SJSA1 (cell line): Measurements from ENCODE around the gene C4orf50. TPM values are rescaled to one million over a fixed set of nuclear protein-coding genes. Genes with fewer than 3 reads are reported as not detected.

Experiments
- DNase-seq, 2 experiments: peaks; one replicate each; pipeline ENCODE4 v3.0.0-alpha.2; 2015 to 2020; ENCODE audit warnings: low spot score in 2 of 2, low read depth in 1 of 2
- H3K27ac ChIP-seq: fragments of 250-450 bp; sonication (Bioruptor Pico); 2 replicates; pipeline ENCODE4 v1.5.1; 2020; ENCODE audit warnings: mild to moderate bottlenecking, moderate library complexity
- H3K27me3 ChIP-seq: fragments of 250-450 bp; sonication (Bioruptor Pico); replicated peaks from 2 replicates; pipeline ENCODE4 v1.5.1; 2020; ENCODE audit warnings: mild to moderate bottlenecking, moderate library complexity
- H3K36me3 ChIP-seq: fragments of 250-450 bp; sonication (Bioruptor Pico); 2 replicates; pipeline ENCODE4 v1.5.1; 2020; ENCODE audit warnings: mild to moderate bottlenecking
- H3K4me1 ChIP-seq: fragments of 250-450 bp; sonication (Bioruptor Pico); replicated peaks from 2 replicates; pipeline ENCODE4 v1.6.1; 2021; ENCODE audit warnings: mild to moderate bottlenecking
- H3K4me3 ChIP-seq: fragments of 250-450 bp; sonication (Bioruptor Pico); 2 replicates; pipeline ENCODE4 v1.5.1; 2020; ENCODE audit warnings: mild to moderate bottlenecking
- H3K9me3 ChIP-seq: fragments of 250-450 bp; sonication (Bioruptor Pico); replicated peaks from 2 replicates; pipeline ENCODE4 v1.5.1; 2020; ENCODE audit warnings: mild to moderate bottlenecking
- total RNA-seq: library from RNA; depleted of rRNA; stranded (reverse); fragments of >200 nt; shearing (Covaris generic); gene quantifications from 2 replicates; pipeline ENCODE4 v1.2.3, GENCODE V29; 2014

The C4orf50 gene
- total RNA-seq, 1 experiment from 2014 or later: not detected

DNA sequence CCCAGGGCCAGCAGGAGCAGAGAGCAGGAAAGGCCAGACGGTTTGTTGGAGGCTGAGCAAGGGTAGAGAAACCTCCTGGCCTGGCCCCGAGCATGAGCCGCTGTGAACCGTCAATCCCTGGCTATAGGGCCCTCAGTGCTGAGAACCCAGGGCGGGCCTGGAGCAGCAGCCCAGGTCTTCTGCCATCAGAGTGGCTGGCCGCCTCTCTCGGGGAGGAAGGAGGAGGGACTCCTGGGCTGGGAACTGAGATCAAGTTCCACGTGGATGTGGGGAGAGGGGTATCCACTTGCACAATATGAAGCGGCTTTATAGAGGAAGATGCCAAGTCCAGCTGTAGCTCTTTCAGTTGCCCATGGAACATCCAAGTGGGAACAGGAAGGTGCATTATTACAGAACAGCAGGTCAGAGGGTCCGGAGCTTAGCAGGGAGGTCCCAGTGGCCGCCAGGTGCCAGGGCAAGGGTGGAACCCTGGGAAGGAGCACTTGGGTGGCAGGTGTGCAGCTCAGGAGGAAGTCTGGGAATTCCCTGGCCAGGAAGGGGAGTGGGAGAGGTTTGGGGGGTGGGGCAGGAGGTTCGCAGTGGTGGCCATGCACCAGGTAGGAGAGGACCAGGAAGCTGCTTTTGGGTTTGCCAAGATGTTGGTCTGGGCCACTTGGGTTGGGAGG, 93.6 kb downstream of the C4orf50 start:
- no peak for DNase-seq
- Histone ChIP-seq H3K27me3 (no peaks in the 10 kb centered on the region), H3K4me1 (no peaks in the 10 kb centered on the region), H3K27ac (no peak overlapping the region), H3K4me3 (no peak overlapping the region), H3K9me3 (no peaks in the 10 kb centered on the region), H3K36me3 (no peaks in the 10 kb centered on the region)

DNA sequence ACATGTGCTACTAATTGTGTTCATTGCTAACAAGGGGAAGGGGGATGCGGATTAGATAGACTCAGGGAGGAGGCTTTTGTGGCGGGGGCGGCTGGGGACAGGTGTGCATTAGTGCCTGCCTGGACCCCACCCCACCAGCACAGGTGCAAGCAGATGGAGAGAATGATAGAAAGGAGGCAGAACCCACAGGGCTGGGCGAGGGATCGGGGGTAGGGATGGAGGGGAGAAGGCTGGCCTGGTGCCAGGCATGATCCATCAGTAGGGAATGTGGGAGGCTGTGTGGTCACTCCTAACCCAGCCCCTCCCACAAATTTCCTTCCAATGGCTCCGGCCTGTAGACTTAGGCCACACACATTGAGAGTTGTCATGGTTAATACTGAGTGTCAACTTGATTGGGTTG, 94.9 kb downstream of the C4orf50 start:
- H3K36me3 ChIP-seq: no peaks in the 10 kb centered on the region
- DNase-seq: no peak
- H3K27ac ChIP-seq: no peak overlapping the region
- no peak overlapping the region for H3K4me3 ChIP-seq
- no peaks in the 10 kb centered on the region for H3K27me3 ChIP-seq
- no peaks in the 10 kb centered on the region for H3K9me3 ChIP-seq
- H3K4me1 ChIP-seq: no peaks in the 10 kb centered on the region

DNA sequence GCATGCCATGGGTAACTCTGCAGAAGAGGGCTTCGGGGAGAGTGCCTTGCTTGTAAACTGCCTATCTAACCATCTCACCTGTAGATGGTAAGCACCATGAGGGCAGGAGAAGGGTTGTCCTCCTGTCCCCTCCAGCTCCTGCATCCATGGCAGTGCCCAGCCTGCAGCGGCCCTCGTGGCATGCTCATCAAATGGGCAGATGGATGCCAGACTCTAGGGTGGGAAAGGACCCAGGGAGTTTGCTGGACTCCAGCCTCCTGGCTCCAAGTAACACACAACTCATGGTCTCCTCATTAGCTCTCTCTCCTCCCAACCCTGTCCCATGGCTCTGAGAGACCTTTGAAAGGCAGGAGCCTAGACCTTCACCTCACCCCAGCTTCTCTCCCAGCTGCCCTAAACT, 95.7 kb downstream of the C4orf50 start:
- no peaks in the 10 kb centered on the region for H3K9me3 ChIP-seq
- H3K4me1 ChIP-seq: no peaks in the 10 kb centered on the region
- no peak overlapping the region for H3K4me3 ChIP-seq
- H3K27me3 ChIP-seq: no peaks in the 10 kb centered on the region
- no peak overlapping the region for H3K27ac ChIP-seq
- no peak for DNase-seq
- no peaks in the 10 kb centered on the region for H3K36me3 ChIP-seq

DNA sequence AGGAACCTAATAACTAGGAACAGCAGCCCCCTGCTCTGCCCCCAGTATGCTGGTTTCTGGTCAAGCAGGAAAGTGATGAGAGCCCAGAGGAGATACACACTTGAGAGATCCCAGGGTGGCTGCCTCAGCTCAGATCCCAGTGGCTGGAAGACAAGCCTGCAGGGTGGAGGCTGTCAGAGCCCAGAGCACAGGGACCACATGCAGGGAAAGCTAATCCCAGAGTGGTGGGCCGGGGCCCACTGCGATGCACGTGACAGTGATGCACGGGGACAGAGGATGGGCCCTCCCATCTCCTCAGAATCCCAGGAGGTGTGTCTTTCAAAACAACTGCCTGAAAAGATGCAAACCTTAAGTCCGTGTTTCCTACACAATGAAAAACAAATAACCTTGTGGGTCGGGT, 96.2 kb downstream of the C4orf50 start:
- Histone ChIP-seq H3K4me1 (no peaks in the 10 kb centered on the region), H3K9me3 (no peaks in the 10 kb centered on the region), H3K36me3 (no peaks in the 10 kb centered on the region), H3K4me3 (no peak overlapping the region), H3K27ac (no peak overlapping the region), H3K27me3 (no peaks in the 10 kb centered on the region)
- no peak for DNase-seq

DNA sequence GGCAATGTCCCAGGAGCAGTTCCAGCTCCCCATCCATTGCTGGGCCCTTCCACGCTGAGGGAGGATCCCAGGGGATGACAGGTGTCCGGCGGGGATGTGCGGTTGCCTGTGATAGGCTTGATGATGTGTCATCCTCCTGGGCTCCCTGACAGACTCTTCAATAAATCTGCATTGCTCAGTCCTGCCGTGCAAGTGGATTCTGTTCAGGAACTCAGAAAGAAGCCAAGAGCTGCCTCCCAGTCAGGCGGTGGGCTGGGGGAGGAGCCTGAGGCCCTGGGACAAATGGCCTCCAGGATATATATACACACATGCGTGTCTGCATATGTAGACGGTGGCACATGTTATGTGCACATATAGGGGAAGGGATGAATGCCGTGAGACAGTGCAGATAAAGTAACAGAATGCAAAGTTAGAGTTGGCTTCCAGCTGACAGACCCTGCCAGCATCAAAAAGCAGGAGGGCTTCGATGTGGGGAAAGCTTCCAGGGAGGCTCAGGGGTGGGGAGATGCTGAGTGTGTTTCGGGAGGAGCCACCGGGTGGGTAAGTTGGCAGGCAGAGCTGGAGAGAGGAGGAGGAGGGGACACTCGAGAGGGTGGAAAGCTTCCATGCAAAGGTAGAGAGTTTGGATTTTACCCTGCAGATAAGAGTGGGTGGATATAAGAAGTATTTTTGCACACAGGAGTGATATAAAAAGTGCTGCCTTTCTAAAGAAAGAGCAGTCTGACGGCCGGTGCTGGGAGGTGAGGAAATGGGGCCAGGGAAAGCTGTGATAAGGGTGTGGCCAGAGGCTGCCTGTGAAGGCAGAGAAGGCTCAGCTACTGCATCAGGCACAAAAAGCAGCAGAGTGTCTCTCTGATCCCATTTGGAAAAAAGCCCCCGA, 96.9 kb downstream of the C4orf50 start:
- Histone ChIP-seq H3K4me3 (no peak overlapping the region), H3K4me1 (no peaks in the 10 kb centered on the region), H3K27me3 (no peaks in the 10 kb centered on the region), H3K27ac (no peak overlapping the region), H3K36me3 (no peaks in the 10 kb centered on the region), H3K9me3 (no peaks in the 10 kb centered on the region)
- no peak for DNase-seq

DNA sequence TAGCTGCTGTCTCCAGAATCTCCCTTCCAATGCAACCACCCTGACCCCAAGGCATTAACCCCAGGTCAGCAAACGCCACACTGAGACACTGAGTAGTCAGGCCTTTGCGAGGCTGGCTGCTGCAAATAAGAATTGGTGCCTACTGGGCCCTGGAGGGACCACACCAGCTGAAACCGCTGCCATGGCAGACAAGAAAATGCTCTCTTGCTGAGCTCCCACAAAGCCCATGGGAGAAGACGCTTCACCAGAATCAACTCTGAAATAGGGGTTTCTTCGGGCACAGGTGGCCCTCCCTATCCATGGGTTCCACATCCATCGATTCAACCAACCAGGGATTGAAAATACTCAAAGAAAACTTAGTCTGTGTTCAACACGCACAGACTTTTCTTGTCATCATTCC, 98.7 kb downstream of the C4orf50 start:
- Histone ChIP-seq H3K4me1 (no peaks in the 10 kb centered on the region), H3K27me3 (no peaks in the 10 kb centered on the region), H3K36me3 (no peaks in the 10 kb centered on the region), H3K9me3 (no peaks in the 10 kb centered on the region), H3K27ac (no peak overlapping the region), H3K4me3 (no peak overlapping the region)
- no peak for DNase-seq

DNA sequence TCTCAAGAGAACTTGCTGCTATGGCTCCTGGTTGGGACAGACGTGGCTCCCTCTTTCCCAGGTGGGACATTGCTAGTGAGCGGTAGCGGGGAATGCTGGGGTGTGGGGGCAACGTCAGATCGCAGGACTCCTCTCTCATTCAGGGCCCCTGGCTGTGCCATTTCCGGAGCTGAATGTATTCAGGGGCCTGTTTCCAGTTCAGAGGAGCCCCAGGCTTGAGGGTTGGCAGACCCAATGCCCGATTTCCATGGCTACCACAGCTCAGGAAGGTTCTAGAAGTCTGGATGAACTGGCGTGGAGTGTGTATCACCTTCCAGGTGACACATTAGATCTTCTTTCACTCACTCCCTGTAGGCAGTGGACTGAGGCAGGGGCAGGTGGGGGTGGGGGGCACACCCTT, 99.2 kb downstream of the C4orf50 start:
- Histone ChIP-seq H3K9me3 (no peaks in the 10 kb centered on the region), H3K4me1 (no peaks in the 10 kb centered on the region), H3K36me3 (no peaks in the 10 kb centered on the region), H3K27ac (no peak overlapping the region), H3K27me3 (no peaks in the 10 kb centered on the region), H3K4me3 (no peak overlapping the region)
- no peak for DNase-seq

DNA sequence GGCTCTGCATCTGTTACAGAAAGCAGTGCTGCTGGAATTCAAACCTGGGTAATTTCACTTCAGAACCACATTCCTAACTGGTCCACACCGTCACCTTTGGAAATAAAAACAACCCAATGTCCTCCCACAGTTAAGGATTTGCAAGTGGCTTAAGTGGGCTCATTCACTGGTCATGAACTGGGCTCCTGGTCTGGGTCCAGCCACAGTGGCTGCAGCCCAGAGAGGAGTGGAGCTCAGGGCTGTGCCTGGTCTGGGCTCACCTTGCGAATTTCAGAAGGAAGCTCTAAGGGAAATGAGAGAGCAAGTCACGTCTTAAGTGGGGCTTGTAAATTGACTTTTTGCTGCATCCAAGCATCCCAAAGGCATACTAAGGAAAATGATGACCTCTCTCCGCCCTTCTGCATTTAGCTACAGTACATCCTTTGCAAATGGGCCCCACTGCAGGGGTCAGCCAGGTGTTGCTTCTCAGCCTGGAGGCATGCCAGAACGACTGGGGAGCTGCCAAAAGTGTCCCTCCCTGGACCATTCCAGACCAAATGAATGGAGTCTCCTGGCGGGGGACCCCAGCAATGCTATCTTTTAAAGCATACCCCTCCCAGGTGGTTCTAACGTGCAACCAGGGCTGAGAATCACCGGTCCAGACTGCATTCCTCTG, 99.8 kb downstream of the C4orf50 start:
- no peak overlapping the region for H3K27ac ChIP-seq
- H3K27me3 ChIP-seq: no peaks in the 10 kb centered on the region
- H3K36me3 ChIP-seq: no peaks in the 10 kb centered on the region
- no peak overlapping the region for H3K4me3 ChIP-seq
- H3K9me3 ChIP-seq: no peaks in the 10 kb centered on the region
- no peak for DNase-seq
- H3K4me1 ChIP-seq: no peaks in the 10 kb centered on the region

DNA sequence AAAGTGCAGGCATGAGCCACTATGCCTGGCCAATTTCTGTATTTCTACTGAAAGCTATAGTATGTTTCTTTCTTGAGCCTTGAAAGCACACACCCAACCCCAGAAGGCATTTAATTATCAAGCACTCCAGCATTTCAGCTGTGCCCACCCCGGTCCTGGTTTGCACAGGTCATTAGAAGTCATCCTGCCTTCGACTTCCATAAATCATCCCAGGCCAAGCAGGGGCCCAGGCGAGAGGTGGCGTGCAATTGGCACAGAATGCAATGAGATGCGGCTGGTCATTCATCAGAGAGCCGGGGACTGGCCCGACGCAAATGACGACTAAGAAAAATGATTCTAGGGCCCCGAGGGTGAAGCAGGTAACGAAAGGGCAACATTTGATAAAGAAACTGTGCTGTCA, 100.6 kb downstream of the C4orf50 start:
- no peak overlapping the region for H3K4me3 ChIP-seq
- H3K9me3 ChIP-seq: no peaks in the 10 kb centered on the region
- H3K4me1 ChIP-seq: no peaks in the 10 kb centered on the region
- no peak for DNase-seq
- H3K27ac ChIP-seq: no peak overlapping the region
- H3K36me3 ChIP-seq: no peaks in the 10 kb centered on the region
- H3K27me3 ChIP-seq: no peaks in the 10 kb centered on the region

DNA sequence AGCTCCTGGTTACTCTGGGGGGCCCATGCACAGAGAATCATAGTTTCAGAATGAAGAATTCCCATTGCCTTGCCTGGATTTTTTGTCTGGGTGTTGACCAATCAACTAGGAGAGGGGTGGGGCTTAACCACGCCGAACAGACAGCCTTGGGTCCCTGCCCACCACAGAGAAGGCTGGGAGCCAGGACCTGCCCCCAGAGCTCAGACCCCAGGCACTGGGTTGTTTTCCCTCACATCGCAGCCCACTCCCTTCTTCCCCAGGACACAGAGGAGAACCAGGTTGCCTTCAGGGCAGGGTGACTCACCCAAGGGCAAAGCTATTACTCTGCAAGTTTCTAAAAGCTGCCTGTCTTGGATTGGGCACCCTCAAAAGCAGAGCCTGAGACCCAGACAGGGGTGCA, 102.0 kb downstream of the C4orf50 start:
- DNase-seq: no peak
- Histone ChIP-seq H3K4me3 (no peak overlapping the region), H3K4me1 (no peaks in the 10 kb centered on the region), H3K27ac (no peak overlapping the region), H3K9me3 (no peaks in the 10 kb centered on the region), H3K36me3 (no peaks in the 10 kb centered on the region), H3K27me3 (no peaks in the 10 kb centered on the region)

DNA sequence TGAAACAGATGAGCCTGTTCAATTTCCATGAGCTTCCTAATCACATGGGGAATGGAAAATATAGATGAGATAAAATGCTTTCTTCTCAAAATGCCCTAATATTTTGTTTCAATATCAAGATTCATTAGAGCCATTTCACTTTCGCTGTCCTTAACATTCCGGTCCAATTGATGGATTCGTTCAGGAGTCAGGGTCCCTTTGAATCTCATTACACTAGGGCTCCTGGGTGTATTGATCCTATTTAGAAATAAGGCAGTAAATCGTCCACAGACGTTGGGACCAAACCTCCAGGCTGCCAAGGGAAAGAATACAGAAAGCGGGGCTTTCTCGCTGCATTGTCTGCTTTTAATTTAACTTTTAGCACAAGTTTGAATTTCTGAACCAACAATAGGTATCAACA, 104.8 kb downstream of the C4orf50 start:
- no peak overlapping the region for H3K27ac ChIP-seq
- H3K4me1 ChIP-seq: no peaks in the 10 kb centered on the region
- no peaks in the 10 kb centered on the region for H3K36me3 ChIP-seq
- H3K9me3 ChIP-seq: no peaks in the 10 kb centered on the region
- no peak for DNase-seq
- no peaks in the 10 kb centered on the region for H3K27me3 ChIP-seq
- no peak overlapping the region for H3K4me3 ChIP-seq

DNA sequence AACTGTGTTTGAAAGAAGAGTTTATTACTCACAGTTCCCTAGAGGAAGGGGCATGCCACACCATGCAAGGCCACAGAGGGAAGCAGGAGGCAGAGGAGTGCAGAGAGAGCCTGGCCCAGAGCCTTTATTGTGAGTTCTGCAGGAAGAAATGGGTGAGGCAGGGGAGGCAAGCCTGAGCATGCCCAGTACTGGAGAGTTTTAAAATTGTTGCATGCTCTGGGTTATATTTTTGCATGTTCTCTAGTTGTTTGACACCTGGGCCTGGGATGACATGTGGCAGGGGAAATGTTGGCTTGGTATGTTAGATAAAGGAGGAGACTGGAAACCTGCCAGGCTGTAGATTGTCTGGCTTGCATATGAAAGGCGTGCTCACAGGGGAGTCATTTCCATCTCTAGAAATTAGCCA, 105.6 kb downstream of the C4orf50 start:
- no peak overlapping the region for H3K4me3 ChIP-seq
- no peaks in the 10 kb centered on the region for H3K4me1 ChIP-seq
- H3K27me3 ChIP-seq: no peaks in the 10 kb centered on the region
- no peaks in the 10 kb centered on the region for H3K9me3 ChIP-seq
- no peak overlapping the region for H3K27ac ChIP-seq
- no peak for DNase-seq
- H3K36me3 ChIP-seq: no peaks in the 10 kb centered on the region

DNA sequence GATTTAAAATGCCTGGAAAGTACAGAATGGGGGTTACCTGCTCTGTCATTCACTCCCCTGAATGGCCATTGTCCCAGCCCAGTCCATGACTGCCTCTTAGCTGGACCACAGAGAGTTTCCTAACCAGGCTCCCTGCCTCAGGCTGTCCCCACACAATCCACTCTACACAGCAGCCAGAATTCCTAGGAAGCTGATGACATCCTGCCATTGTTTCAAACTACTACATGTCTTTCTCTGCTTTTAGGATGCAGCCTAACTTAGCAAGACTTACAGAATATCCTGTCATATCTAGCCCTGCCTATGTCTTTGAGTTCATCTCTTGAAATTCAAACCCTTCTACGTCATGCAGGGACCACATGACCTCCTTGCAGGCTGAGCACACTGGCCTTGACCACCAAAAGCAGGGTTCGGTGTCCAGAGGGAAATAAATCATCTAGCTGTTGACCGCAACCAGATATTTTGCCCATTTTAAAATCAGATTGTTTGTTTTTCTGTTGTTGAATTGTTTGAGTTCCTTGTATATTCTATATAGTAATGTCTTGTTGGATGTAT, 109.3 kb downstream of the C4orf50 start:
- Histone ChIP-seq H3K36me3 (no peaks in the 10 kb centered on the region), H3K27me3 (no peaks in the 10 kb centered on the region), H3K9me3 (no peaks in the 10 kb centered on the region), H3K27ac (no peak overlapping the region), H3K4me3 (no peak overlapping the region), H3K4me1 (no peaks in the 10 kb centered on the region)
- DNase-seq: no peak

DNA sequence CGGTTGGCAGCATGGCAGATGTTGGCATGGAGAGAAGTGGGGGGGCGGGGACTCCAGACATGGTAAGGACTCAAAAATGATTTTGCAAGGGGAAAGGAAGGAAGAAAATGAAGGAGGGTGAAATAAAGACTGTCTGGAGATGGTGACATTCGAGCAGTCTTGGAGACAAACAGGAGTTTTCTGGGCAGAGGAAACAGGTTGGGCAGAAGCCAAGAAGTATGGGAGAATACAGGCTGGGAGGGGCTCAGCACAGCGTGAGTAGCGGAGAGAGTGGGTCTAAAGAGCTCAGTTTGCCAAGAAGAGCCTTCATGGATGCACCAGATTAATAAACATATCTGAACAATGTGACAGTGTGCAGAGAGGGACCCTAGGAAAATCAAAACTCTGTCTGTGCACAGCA, 112.0 kb downstream of the C4orf50 start:
- Histone ChIP-seq H3K27ac (no peak overlapping the region), H3K9me3 (no peaks in the 10 kb centered on the region), H3K27me3 (no peaks in the 10 kb centered on the region), H3K4me1 (no peaks in the 10 kb centered on the region), H3K4me3 (no peak overlapping the region), H3K36me3 (no peaks in the 10 kb centered on the region)
- no peak for DNase-seq
